Activated CD8-positive, alpha-beta memory T cell treated with anti-CD3 and anti-CD28 coated beads, Interleukin-2, amount 10 ng/mL, durations not matched to agents 7 days and 5 days (primary cell): Measurements from ENCODE around the gene XKR3. TPM values are rescaled to one million over a fixed set of nuclear protein-coding genes. Genes with fewer than 3 reads are reported as not detected.
"Not testable (repeated sequence)": the region's sequence is repeated elsewhere in the genome, so short reads cannot be mapped to it uniquely, and the experiment has no call there.

ENCODE experiments used
- ATAC-seq: fragments of 150-1000 bp; cut with Tn5 transposase; one replicate; pipeline ENCODE4 v1.10.0; 2021; ENCODE audit warnings: moderate library complexity
- CTCF ChIA-PET: fragments of 350-600 bp; sonication (Branson Sonifier 250); formaldehyde crosslinking; loops from one replicate; lab custom pipeline; 2021; ENCODE audit warnings: antibody characterized with exemption; lab: Charles Lee
- DNase-seq: peaks from one replicate; pipeline ENCODE4 v3.0.0-alpha.2; 2020
- H3K27ac Mint-ChIP-seq: one replicate; pipeline ENCODE4 v1.8.0; 2021; ENCODE audit warnings: mild to moderate bottlenecking, mixed read lengths
- H3K27me3 Mint-ChIP-seq: one replicate; pipeline ENCODE4 v1.8.0; 2021; ENCODE audit warnings: mixed read lengths
- H3K36me3 Mint-ChIP-seq: one replicate; pipeline ENCODE4 v1.8.0; 2021; ENCODE audit warnings: mild to moderate bottlenecking, mixed read lengths
- H3K4me1 Mint-ChIP-seq: one replicate; pipeline ENCODE4 v1.8.0; 2021; ENCODE audit warnings: mixed read lengths
- H3K4me3 Mint-ChIP-seq: one replicate; pipeline ENCODE4 v1.8.0; 2021; ENCODE audit warnings: mild to moderate bottlenecking, moderate library complexity, mixed read lengths
- H3K9me3 Mint-ChIP-seq: one replicate; pipeline ENCODE4 v1.8.0; 2022; ENCODE audit warnings: low read depth, mixed read lengths
- total RNA-seq, 2 experiments: library from RNA; stranded (reverse); gene quantifications; one replicate each; pipeline ENCODE4 v1.2.3, GENCODE V29; 2021

The XKR3 gene
- under 1 TPM in 1 of 2 experiments, not detected in 1; 0.18 TPM for total RNA-seq

- H3K9me3 Mint-ChIP-seq: no peaks in the 10 kb centered on the region
- H3K4me1 Mint-ChIP-seq: peaks cover 16% of the 10 kb centered on the region
- peak within 1 kb of the TSS; percentile 32 for H3K4me3 Mint-ChIP-seq
- CTCF ChIA-PET: no interaction called here
- peak within 1 kb of the TSS; percentile 37 for H3K27ac Mint-ChIP-seq
- H3K27me3 Mint-ChIP-seq: peaks cover 7% of the 10 kb centered on the region
- no peak for DNase-seq
- ATAC-seq: no peak
- no peaks in the 10 kb centered on the region for H3K36me3 Mint-ChIP-seq
Observed at GRCh38 chr22:16824716-16825687, at the start of gene XKR3. XKR3 (minus strand) TSS chr22:16825411; CDS start chr22:16808073, 17,338 bp downstream.

GRCh38 chr22:16869640-16870039, 44.4 kb upstream of the XKR3 start:
- H3K27me3 Mint-ChIP-seq: not testable (repeated sequence)

GRCh38 chr22:16866167-16866566, 41.0 kb upstream of the XKR3 start:
- H3K9me3 Mint-ChIP-seq: no peaks in the 10 kb centered on the region
- DNase-seq (no peak), ATAC-seq (no peak)
- no peak overlapping the region for H3K4me3 Mint-ChIP-seq
- no peaks in the 10 kb centered on the region for H3K4me1 Mint-ChIP-seq
- no peak overlapping the region for H3K27ac Mint-ChIP-seq
- H3K27me3 Mint-ChIP-seq: no peaks in the 10 kb centered on the region
- CTCF ChIA-PET: no interaction called here
- no peaks in the 10 kb centered on the region for H3K36me3 Mint-ChIP-seq

More at GRCh38 chr22:16869640-16870039, 44.4 kb upstream of the XKR3 start:
- H3K9me3 Mint-ChIP-seq, H3K4me1 Mint-ChIP-seq, ATAC-seq, CTCF ChIA-PET, DNase-seq, H3K36me3 Mint-ChIP-seq, H3K4me3 Mint-ChIP-seq, H3K27ac Mint-ChIP-seq: not testable (repeated sequence)

- H3K27me3 Mint-ChIP-seq, ATAC-seq, H3K4me3 Mint-ChIP-seq, H3K27ac Mint-ChIP-seq, DNase-seq, H3K4me1 Mint-ChIP-seq, CTCF ChIA-PET, H3K36me3 Mint-ChIP-seq, H3K9me3 Mint-ChIP-seq: not testable (repeated sequence)
Observed at GRCh38 chr22:16856851-16857250, 31.6 kb upstream of the XKR3 start.

GRCh38 chr22:16854631-16855030, 29.4 kb upstream of the XKR3 start:
- no peak for ATAC-seq
- H3K36me3 Mint-ChIP-seq: no peaks in the 10 kb centered on the region
- H3K4me1 Mint-ChIP-seq: no peaks in the 10 kb centered on the region
- no peak overlapping the region for H3K27ac Mint-ChIP-seq
- peaks cover 7% of the 10 kb centered on the region for H3K27me3 Mint-ChIP-seq
- DNase-seq: no peak
- no peaks in the 10 kb centered on the region for H3K9me3 Mint-ChIP-seq
- no peak overlapping the region for H3K4me3 Mint-ChIP-seq
- CTCF ChIA-PET: no interaction called here

- H3K9me3 Mint-ChIP-seq, H3K27ac Mint-ChIP-seq, DNase-seq, H3K36me3 Mint-ChIP-seq, ATAC-seq, H3K4me1 Mint-ChIP-seq, H3K4me3 Mint-ChIP-seq, CTCF ChIA-PET, H3K27me3 Mint-ChIP-seq: not testable (repeated sequence)
Observed at GRCh38 chr22:16851268-16851996, 26.2 kb upstream of the XKR3 start.

GRCh38 chr22:16847271-16847670, 22.1 kb upstream of the XKR3 start:
- H3K9me3 Mint-ChIP-seq: no peaks in the 10 kb centered on the region
- peaks cover 2% of the 10 kb centered on the region for H3K27me3 Mint-ChIP-seq
- no peak overlapping the region for H3K4me3 Mint-ChIP-seq
- H3K4me1 Mint-ChIP-seq: peaks cover 9% of the 10 kb centered on the region
- no peak overlapping the region for H3K27ac Mint-ChIP-seq
- DNase-seq: no peak
- CTCF ChIA-PET: no interaction called here
- no peak for ATAC-seq
- no peaks in the 10 kb centered on the region for H3K36me3 Mint-ChIP-seq

GRCh38 chr22:16845881-16846280, 20.7 kb upstream of the XKR3 start:
- peaks cover 9% of the 10 kb centered on the region for H3K4me1 Mint-ChIP-seq

GRCh38 chr22:16845465-16845864, 20.3 kb upstream of the XKR3 start:
- Mint-ChIP-seq H3K27me3 (peaks cover 2% of the 10 kb centered on the region), H3K36me3 (no peaks in the 10 kb centered on the region), H3K4me3 (no peak overlapping the region), H3K27ac (no peak overlapping the region), H3K4me1 (peaks cover 9% of the 10 kb centered on the region), H3K9me3 (no peaks in the 10 kb centered on the region)
- ATAC-seq: no peak
- CTCF ChIA-PET: no interaction called here
- no peak for DNase-seq

More at GRCh38 chr22:16845881-16846280, 20.7 kb upstream of the XKR3 start:
- H3K27ac Mint-ChIP-seq: no peak overlapping the region
- peaks cover 2% of the 10 kb centered on the region for H3K27me3 Mint-ChIP-seq
- no peaks in the 10 kb centered on the region for H3K9me3 Mint-ChIP-seq
- DNase-seq: no peak
- CTCF ChIA-PET: no interaction called here
- no peak for ATAC-seq
- no peaks in the 10 kb centered on the region for H3K36me3 Mint-ChIP-seq
- no peak overlapping the region for H3K4me3 Mint-ChIP-seq

- H3K36me3 Mint-ChIP-seq: no peaks in the 10 kb centered on the region
- no peak overlapping the region for H3K27ac Mint-ChIP-seq
- CTCF ChIA-PET: no interaction called here
- no peak overlapping the region for H3K4me3 Mint-ChIP-seq
- DNase-seq (no peak), ATAC-seq (no peak)
- H3K9me3 Mint-ChIP-seq: no peaks in the 10 kb centered on the region
- peaks cover 2% of the 10 kb centered on the region for H3K27me3 Mint-ChIP-seq
- peaks cover 9% of the 10 kb centered on the region for H3K4me1 Mint-ChIP-seq
Observed at GRCh38 chr22:16844529-16844928, 19.3 kb upstream of the XKR3 start.

- Mint-ChIP-seq H3K4me1 (no peaks in the 10 kb centered on the region), H3K27me3 (peaks cover 2% of the 10 kb centered on the region), H3K36me3 (no peaks in the 10 kb centered on the region), H3K9me3 (no peaks in the 10 kb centered on the region), H3K27ac (no peak overlapping the region), H3K4me3 (no peak overlapping the region)
- no peak for ATAC-seq
- DNase-seq: no peak
- CTCF ChIA-PET: no interaction called here
Observed at GRCh38 chr22:16838073-16838472, 12.9 kb upstream of the XKR3 start.

- Mint-ChIP-seq H3K27me3 (peaks cover 2% of the 10 kb centered on the region), H3K36me3 (no peaks in the 10 kb centered on the region), H3K9me3 (no peaks in the 10 kb centered on the region), H3K27ac (no peak overlapping the region), H3K4me3 (no peak overlapping the region), H3K4me1 (no peaks in the 10 kb centered on the region)
- DNase-seq (no peak), ATAC-seq (no peak)
- CTCF ChIA-PET: no interaction called here
Observed at GRCh38 chr22:16834971-16835370, 9.8 kb upstream of the XKR3 start.

- H3K27ac Mint-ChIP-seq: no peak overlapping the region
- H3K36me3 Mint-ChIP-seq: no peaks in the 10 kb centered on the region
- DNase-seq (no peak), ATAC-seq (no peak)
- no peaks in the 10 kb centered on the region for H3K4me1 Mint-ChIP-seq
- peaks cover 2% of the 10 kb centered on the region for H3K27me3 Mint-ChIP-seq
- H3K9me3 Mint-ChIP-seq: no peaks in the 10 kb centered on the region
- H3K4me3 Mint-ChIP-seq: no peak overlapping the region
- CTCF ChIA-PET: no interaction called here
Observed at GRCh38 chr22:16831257-16831656, 6.0 kb upstream of the XKR3 start.

GRCh38 chr22:16829985-16830384, 4.8 kb upstream of the XKR3 start:
- CTCF ChIA-PET: no interaction called here
- H3K36me3 Mint-ChIP-seq: no peaks in the 10 kb centered on the region
- H3K9me3 Mint-ChIP-seq: no peaks in the 10 kb centered on the region
- H3K4me1 Mint-ChIP-seq: peaks cover 6% of the 10 kb centered on the region
- H3K27me3 Mint-ChIP-seq: no peaks in the 10 kb centered on the region
- DNase-seq (no peak), ATAC-seq (no peak)
- no peak overlapping the region for H3K4me3 Mint-ChIP-seq
- no peak overlapping the region for H3K27ac Mint-ChIP-seq
